ENCODE results near the gene MYO1B. TPM values are rescaled to one million over a fixed set of nuclear protein-coding genes. Genes with fewer than 3 reads are reported as not detected.

MYO1B gene
- total RNA-seq, 1 donor from 2014 or later = 2.5 TPM

GRCh38 chr2:191357678-191358077 is 112.5 kb downstream of the MYO1B start:
- no peak for TF ChIP-seq CTCF (IDR thresholded peaks at IDR 0.05)
- no peaks in the 10 kb centered on the region for H3K4me1 Mint-ChIP-seq
- ATAC-seq (ENCODE audit: low read depth) (no peak), DNase-seq (no peak)
- no peaks in the 10 kb centered on the region for H3K36me3 Mint-ChIP-seq (ENCODE audit: low read depth)
- H3K27ac Mint-ChIP-seq = no peak overlapping the region
- POLR2A ChIA-PET = no interaction called here
- CTCF ChIA-PET = no interaction called here
- intact Hi-C loops (cut with micrococcal nuclease) = no loop called here
- H3K9me3 Mint-ChIP-seq = no peaks in the 10 kb centered on the region
- H3K27me3 Mint-ChIP-seq = no peaks in the 10 kb centered on the region
- H3K4me3 Mint-ChIP-seq = no peak overlapping the region

GRCh38 chr2:191358325-191359025 is 113.3 kb downstream of the MYO1B start:
- Mint-ChIP-seq H3K4me3 (no peak overlapping the region), H3K9me3 (no peaks in the 10 kb centered on the region), H3K27me3 (no peaks in the 10 kb centered on the region), H3K27ac (no peak overlapping the region), H3K4me1 (no peaks in the 10 kb centered on the region), H3K36me3 (ENCODE audit: low read depth) (no peaks in the 10 kb centered on the region)
- no peak for ATAC-seq (ENCODE audit: low read depth)
- intact Hi-C loops (cut with micrococcal nuclease) = no loop called here
- ChIA-PET POLR2A (no interaction called here), CTCF (no interaction called here)
- DNase-seq = no peak
- TF ChIP-seq CTCF (IDR thresholded peaks at IDR 0.05) = no peak

- POLR2A ChIA-PET = no interaction called here
- no peaks in the 10 kb centered on the region for H3K9me3 Mint-ChIP-seq
- no peak for ATAC-seq (ENCODE audit: low read depth)
- CTCF ChIA-PET = no interaction called here
- no peak for TF ChIP-seq CTCF (IDR thresholded peaks at IDR 0.05)
- intact Hi-C loops (cut with micrococcal nuclease) = no loop called here
- DNase-seq = no peak
- no peaks in the 10 kb centered on the region for H3K4me1 Mint-ChIP-seq
- H3K36me3 Mint-ChIP-seq (ENCODE audit: low read depth) = no peaks in the 10 kb centered on the region
- H3K27ac Mint-ChIP-seq = no peak overlapping the region
- H3K27me3 Mint-ChIP-seq = no peaks in the 10 kb centered on the region
- no peak overlapping the region for H3K4me3 Mint-ChIP-seq
Measured at GRCh38 chr2:191359133-191359532, 113.9 kb downstream of the MYO1B start.

- CTCF ChIA-PET = no interaction called here
- TF ChIP-seq CTCF (IDR thresholded peaks at IDR 0.05) = no peak
Measured at GRCh38 chr2:191360918-191361317, 115.7 kb downstream of the MYO1B start.

GRCh38 chr2:191362841-191363240 is 117.6 kb downstream of the MYO1B start:
- H3K36me3 Mint-ChIP-seq (ENCODE audit: low read depth) = no peaks in the 10 kb centered on the region
- H3K9me3 Mint-ChIP-seq = no peaks in the 10 kb centered on the region
- POLR2A ChIA-PET = no interaction called here
- ATAC-seq (ENCODE audit: low read depth) (no peak), DNase-seq (no peak)
- H3K27ac Mint-ChIP-seq = no peak overlapping the region
- CTCF ChIA-PET = no interaction called here
- H3K4me1 Mint-ChIP-seq = no peaks in the 10 kb centered on the region
- no peaks in the 10 kb centered on the region for H3K27me3 Mint-ChIP-seq
- intact Hi-C loops (cut with micrococcal nuclease) = no loop called here
- H3K4me3 Mint-ChIP-seq = no peak overlapping the region
- no peak for TF ChIP-seq CTCF (IDR thresholded peaks at IDR 0.05)

More at GRCh38 chr2:191360918-191361317, 115.7 kb downstream of the MYO1B start:
- H3K27ac Mint-ChIP-seq = no peak overlapping the region
- ATAC-seq (ENCODE audit: low read depth) = no peak
- H3K36me3 Mint-ChIP-seq (ENCODE audit: low read depth) = no peaks in the 10 kb centered on the region
- no peaks in the 10 kb centered on the region for H3K4me1 Mint-ChIP-seq
- H3K27me3 Mint-ChIP-seq = no peaks in the 10 kb centered on the region
- no peaks in the 10 kb centered on the region for H3K9me3 Mint-ChIP-seq
- H3K4me3 Mint-ChIP-seq = no peak overlapping the region
- intact Hi-C loops (cut with micrococcal nuclease) = no loop called here
- POLR2A ChIA-PET = no interaction called here
- DNase-seq = no peak
